IMR-90 (cell line): ENCODE data around the gene CNTN5. TPM values are rescaled to one million over a fixed set of nuclear protein-coding genes. Genes with fewer than 3 reads are reported as not detected.

Experiments
- ATAC-seq: fragments of 200-7000 bp; cut with Tn5 transposase; 2 replicates; pipeline ENCODE4 v1.9.1; 2020; ENCODE audit warnings: low read depth, mild to moderate bottlenecking, moderate library complexity
- BruUV-seq: library from RNA; stranded (reverse); fragments of 400-500 nt; replicated peaks from 2 replicates; lab custom pipeline; 2021; lab: Mats Ljungman, UMichigan
- CTCF ChIA-PET: fragments of 300-600 bp; formaldehyde crosslinking; extraction: SDS; loops from one replicate; lab custom pipeline; 2021; ENCODE audit warnings: antibody characterized with exemption; lab: Yijun Ruan, JAX
- POLR2A ChIA-PET: fragments of 300-600 bp; sonication (Branson Sonifier 250); formaldehyde crosslinking; loops from one replicate; lab custom pipeline; 2022; ENCODE audit warnings: antibody characterized with exemption; ENCODE audit not compliant: unreplicated experiment; lab: Charles Lee
- DNase-seq: peaks from one replicate; pipeline ENCODE4 v3.0.0; 2013
- H2AFZ ChIP-seq: replicated peaks from 2 replicates; pipeline ENCODE3; 2013; ENCODE audit warnings: low read length, mild to moderate bottlenecking; ENCODE audit not compliant: poor library complexity
- H2AK5ac ChIP-seq: 2 replicates; pipeline ENCODE4 v1.6.1; 2013; ENCODE audit warnings: low read depth, low read length, inconsistent platforms
- H2AK9ac ChIP-seq: replicated peaks from 2 replicates; pipeline ENCODE3; 2013; ENCODE audit warnings: mild to moderate bottlenecking, low read depth, low read length, moderate library complexity; ENCODE audit not compliant: poor library complexity
- H2BK120ac ChIP-seq: 2 replicates; pipeline ENCODE4 v1.6.1; 2013; ENCODE audit warnings: low read depth, low read length, inconsistent platforms
- H2BK15ac ChIP-seq: 3 replicates; pipeline ENCODE4 v1.6.1; 2013; ENCODE audit warnings: low read depth, low read length, inconsistent platforms
- H2BK20ac ChIP-seq: 2 replicates; pipeline ENCODE4 v1.6.1; 2013; ENCODE audit warnings: low read depth, mild to moderate bottlenecking, inconsistent platforms, low read length, moderate library complexity
- H2BK5ac ChIP-seq: 2 replicates; pipeline ENCODE4 v1.6.1; 2013; ENCODE audit warnings: mild to moderate bottlenecking, low read depth, low read length, inconsistent platforms; ENCODE audit not compliant: poor library complexity, severe bottlenecking
- H3K14ac ChIP-seq: replicated peaks from 2 replicates; pipeline ENCODE4 v1.6.1; 2013; ENCODE audit warnings: low read depth, low read length, inconsistent platforms
- H3K18ac ChIP-seq: 2 replicates; pipeline ENCODE4 v1.6.1; 2013; ENCODE audit warnings: low read depth, low read length, control low read depth
- H3K23ac ChIP-seq: 2 replicates; pipeline ENCODE4 v1.6.1; 2013; ENCODE audit warnings: low read depth, low read length, inconsistent platforms
- H3K27ac ChIP-seq: 2 replicates; pipeline ENCODE4 v1.5.1; 2013; ENCODE audit warnings: mild to moderate bottlenecking, control low read depth, low read length; ENCODE audit not compliant: insufficient read depth
- H3K27me3 ChIP-seq: 2 replicates; pipeline ENCODE4 v1.6.1; 2013; ENCODE audit warnings: low read length; ENCODE audit not compliant: control insufficient read depth, insufficient read depth
- H3K36me3 ChIP-seq: 2 replicates; pipeline ENCODE4 v1.6.1; 2013; ENCODE audit warnings: low read length, mixed read lengths; ENCODE audit not compliant: control insufficient read depth, insufficient read depth
- H3K4ac ChIP-seq: 2 replicates; pipeline ENCODE4 v1.6.1; 2013; ENCODE audit warnings: low read depth, low read length, inconsistent platforms
- H3K4me1 ChIP-seq: 2 replicates; pipeline ENCODE4 v1.6.1; 2013; ENCODE audit warnings: low read length, mixed read lengths; ENCODE audit not compliant: control insufficient read depth, insufficient read depth
- H3K4me2 ChIP-seq: 2 replicates; pipeline ENCODE4 v1.6.1; 2013; ENCODE audit warnings: low read depth, mild to moderate bottlenecking, control low read depth, low read length, moderate library complexity
- H3K4me3 ChIP-seq: 2 replicates; pipeline ENCODE4 v1.5.1; 2013; ENCODE audit warnings: low read depth, mild to moderate bottlenecking, control low read depth, low read length, moderate library complexity; ENCODE audit not compliant: insufficient read depth
- H3K56ac ChIP-seq: 2 replicates; pipeline ENCODE4 v1.6.1; 2013; ENCODE audit warnings: low read length, inconsistent platforms; ENCODE audit not compliant: insufficient read depth; ENCODE audit errors: extremely low read depth
- H3K79me1 ChIP-seq, 2 experiments: 2 replicates each; pipeline ENCODE4 v1.6.1; 2013; ENCODE audit warnings: low read length in 2 of 2, inconsistent platforms in 1 of 2, low read depth in 1 of 2
- H3K9ac ChIP-seq: 2 replicates; pipeline ENCODE4 v1.6.1; 2013; ENCODE audit warnings: low read depth, low read length, control low read depth
- H3K9me1 ChIP-seq: 2 replicates; pipeline ENCODE4 v1.6.1; 2013; ENCODE audit warnings: low read length, inconsistent platforms; ENCODE audit not compliant: insufficient read depth
- H3K9me3 ChIP-seq: 2 replicates; pipeline ENCODE4 v1.6.1; 2013; ENCODE audit warnings: low read length; ENCODE audit not compliant: control insufficient read depth, insufficient read depth
- H4K20me1 ChIP-seq: 2 replicates; pipeline ENCODE4 v1.6.1; 2013; ENCODE audit warnings: low read length, inconsistent platforms; ENCODE audit not compliant: insufficient read depth
- H4K5ac ChIP-seq: 2 replicates; pipeline ENCODE4 v1.6.1; 2013; ENCODE audit warnings: mild to moderate bottlenecking, low read depth, low read length, control low read depth
- H4K8ac ChIP-seq, 2 experiments: 2 replicates each; pipeline ENCODE4 v1.6.1; 2013; ENCODE audit warnings: low read depth in 2 of 2, low read length in 2 of 2, control low read depth in 1 of 2, inconsistent platforms in 1 of 2
- H4K91ac ChIP-seq: 2 replicates; pipeline ENCODE4 v1.6.1; 2013; ENCODE audit warnings: low read depth, low read length, inconsistent platforms; ENCODE audit not compliant: insufficient read depth
- BHLHE40 ChIP-seq: fragments of 150-350 bp; IDR thresholded peaks from 2 replicates; pipeline ENCODE4 v1.6.1; 2016; ENCODE audit warnings: mild to moderate bottlenecking, low read depth, low read length
- CEBPB ChIP-seq: IDR thresholded peaks from 2 replicates; pipeline ENCODE4 v1.6.1; 2012; ENCODE audit warnings: low read depth, low read length, improper control_type of control experiment
- CHD1 ChIP-seq: IDR thresholded peaks from 2 replicates; pipeline ENCODE4 v1.6.1; 2012; ENCODE audit warnings: low read depth, low read length, improper control_type of control experiment
- FOS ChIP-seq: fragments of 150-350 bp; IDR thresholded peaks from 2 replicates; pipeline ENCODE4 v1.6.1; 2016; ENCODE audit warnings: low read depth, low read length
- MAFK ChIP-seq: IDR thresholded peaks from 2 replicates; pipeline ENCODE4 v1.6.1; 2012; ENCODE audit warnings: low read depth, low read length, improper control_type of control experiment
- MAZ ChIP-seq: IDR thresholded peaks from 2 replicates; pipeline ENCODE4 v1.6.1; 2012; ENCODE audit warnings: low read depth, mild to moderate bottlenecking, low read length, improper control_type of control experiment, moderate library complexity, borderline replicate concordance
- MXI1 ChIP-seq: IDR thresholded peaks from 2 replicates; pipeline ENCODE4 v1.6.1; 2012; ENCODE audit warnings: low read depth, mild to moderate bottlenecking, low read length, moderate library complexity, borderline replicate concordance
- NFE2L2 ChIP-seq: fragments of 150-350 bp; IDR thresholded peaks from 2 replicates; pipeline ENCODE4 v1.6.1; 2016; ENCODE audit warnings: low read depth, mild to moderate bottlenecking, low read length
- POLR2A ChIP-seq: IDR thresholded peaks from 2 replicates; pipeline ENCODE4 v1.6.1; 2012; ENCODE audit warnings: mild to moderate bottlenecking, low read depth, low read length
- RAD21 ChIP-seq: IDR thresholded peaks from 2 replicates; pipeline ENCODE4 v1.6.1; 2012; ENCODE audit warnings: low read length, improper control_type of control experiment
- RCOR1 ChIP-seq: IDR thresholded peaks from 2 replicates; pipeline ENCODE4 v1.6.1; 2012; ENCODE audit warnings: mild to moderate bottlenecking, low read length, improper control_type of control experiment; ENCODE audit not compliant: insufficient replicate concordance
- SMC3 ChIP-seq: fragments of 150-350 bp; IDR thresholded peaks from 2 replicates; pipeline ENCODE4 v1.6.1; 2016; ENCODE audit warnings: low read depth, mild to moderate bottlenecking, antibody characterized with exemption, low read length, moderate library complexity
- WGBS, 2 experiments: methylation state at CpG; one replicate each; pipeline versions ENCODE4 v1.1.5 to v1.1.7; 2013; ENCODE audit warnings: missing lambda C conversion rate in 2 of 2; ENCODE audit not compliant: insufficient read length in 1 of 2; ENCODE audit errors: extremely low coverage in 2 of 2; 5-methylcytosine and 5-hydroxymethylcytosine counted together
- dilution Hi-C: fragments of 300-500 bp; cut with HindIII; formaldehyde crosslinking; loops from one replicate; pipeline ENCODE4 v1.14.3; 2018; ENCODE audit warnings: low sequenced_read_pairs; ENCODE audit not compliant: unreplicated experiment
- in situ Hi-C: fragments of 300-500 bp; cut with MboI; formaldehyde crosslinking; loops from 3 replicates; pipeline ENCODE4 v1.14.3; 2019; ENCODE audit warnings: low sequenced_read_pairs, inconsistent platforms, mixed read lengths
- intact Hi-C: fragments of 100-400 bp; cut with micrococcal nuclease; formaldehyde crosslinking; loops from 2 replicates; pipeline ENCODE4 v1.10.0; 2022
- polyA plus RNA-seq, 3 experiments: library from polyadenylated mRNA; depleted of rRNA; stranded (reverse); fragments of >200 nt; gene quantifications; 2 replicates each; pipeline ENCODE4 v1.2.3, GENCODE V29; 2012; ENCODE audit warnings: low replicate concordance in 1 of 3
- total RNA-seq: library from RNA; depleted of rRNA; stranded (reverse); fragments of >200 nt; gene quantifications from 2 replicates; pipeline ENCODE4 v1.2.3, GENCODE V29; 2012
- TF ChIP-seq, protein P1 (sequence below): fragments of 150-350 bp; IDR thresholded peaks from 2 replicates; pipeline ENCODE4 v1.6.1; 2017; ENCODE audit warnings: mild to moderate bottlenecking, antibody characterized with exemption, low read length, low read depth
- TF ChIP-seq, protein P2 (sequence below): fragments of 150-350 bp; IDR thresholded peaks from 2 replicates; pipeline ENCODE4 v1.6.1; 2016; ENCODE audit warnings: low read depth, mild to moderate bottlenecking, low read length, moderate library complexity, borderline replicate concordance
- TF ChIP-seq, protein P3 (sequence below): conservative IDR thresholded peaks from 2 replicates; pipeline ENCODE4 v1.5.1; 2012; ENCODE audit warnings: mild to moderate bottlenecking, low read depth, low read length, improper control_type of control experiment

The CNTN5 gene
- total and polyA plus RNA-seq, 2 of the 4 experiments (the other 2 are of a cell fraction): not detected

DNA sequence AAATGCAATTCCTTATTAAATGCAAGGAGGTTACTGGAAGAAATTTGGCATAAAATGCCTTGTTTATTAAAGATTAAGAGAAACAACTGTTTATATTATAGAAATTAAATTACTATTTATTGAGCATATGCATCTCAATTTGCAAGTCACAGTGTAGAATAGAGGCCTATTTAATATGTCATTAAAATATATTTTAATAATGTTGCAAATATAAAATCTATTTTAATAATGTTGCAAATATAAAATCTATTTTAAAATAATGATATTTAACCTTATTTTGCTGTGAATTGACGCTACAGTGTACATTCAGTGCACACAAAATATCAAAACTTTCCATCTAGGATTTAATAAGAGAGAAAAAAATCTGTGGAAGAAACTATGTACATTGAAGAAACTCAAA, 188.1 kb downstream of the CNTN5 start:
- Histone ChIP-seq H3K27ac (no peak overlapping the region), H4K8ac (no peak overlapping the region), H3K4me2 (no peak overlapping the region), H2AK5ac (no peak overlapping the region), H3K79me1 (no peaks in the 10 kb centered on the region), H2BK5ac (no peak overlapping the region), H2BK20ac (no peak overlapping the region), H3K18ac (no peak overlapping the region), H3K4me3 (no peak overlapping the region), H3K36me3 (no peaks in the 10 kb centered on the region), H3K9me1 (no peaks in the 10 kb centered on the region), H3K56ac (no peak overlapping the region), H3K9ac (no peak overlapping the region), H2BK120ac (no peak overlapping the region), H4K5ac (no peak overlapping the region), H4K91ac (no peak overlapping the region), H3K23ac (no peak overlapping the region), H2AK9ac (no peak overlapping the region), H3K9me3 (no peaks in the 10 kb centered on the region), H3K27me3 (no peaks in the 10 kb centered on the region), H4K20me1 (no peaks in the 10 kb centered on the region), H2AFZ (no peak overlapping the region), H2BK15ac (no peak overlapping the region), H3K4ac (no peak overlapping the region), H3K4me1 (no peaks in the 10 kb centered on the region), H3K14ac (no peak overlapping the region)
- TF ChIP-seq FOS (no peak), RCOR1 (no peak), MAFK (no peak), BHLHE40 (no peak), CEBPB (no peak), POLR2A (no peak), NFE2L2 (no peak), CHD1 (no peak), SMC3 (no peak), RAD21 (no peak), MAZ (no peak), MXI1 (no peak)
- TF ChIP-seq, protein P1, sequence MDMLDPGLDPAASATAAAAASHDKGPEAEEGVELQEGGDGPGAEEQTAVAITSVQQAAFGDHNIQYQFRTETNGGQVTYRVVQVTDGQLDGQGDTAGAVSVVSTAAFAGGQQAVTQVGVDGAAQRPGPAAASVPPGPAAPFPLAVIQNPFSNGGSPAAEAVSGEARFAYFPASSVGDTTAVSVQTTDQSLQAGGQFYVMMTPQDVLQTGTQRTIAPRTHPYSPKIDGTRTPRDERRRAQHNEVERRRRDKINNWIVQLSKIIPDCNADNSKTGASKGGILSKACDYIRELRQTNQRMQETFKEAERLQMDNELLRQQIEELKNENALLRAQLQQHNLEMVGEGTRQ: no peak
- TF ChIP-seq, protein P2, sequence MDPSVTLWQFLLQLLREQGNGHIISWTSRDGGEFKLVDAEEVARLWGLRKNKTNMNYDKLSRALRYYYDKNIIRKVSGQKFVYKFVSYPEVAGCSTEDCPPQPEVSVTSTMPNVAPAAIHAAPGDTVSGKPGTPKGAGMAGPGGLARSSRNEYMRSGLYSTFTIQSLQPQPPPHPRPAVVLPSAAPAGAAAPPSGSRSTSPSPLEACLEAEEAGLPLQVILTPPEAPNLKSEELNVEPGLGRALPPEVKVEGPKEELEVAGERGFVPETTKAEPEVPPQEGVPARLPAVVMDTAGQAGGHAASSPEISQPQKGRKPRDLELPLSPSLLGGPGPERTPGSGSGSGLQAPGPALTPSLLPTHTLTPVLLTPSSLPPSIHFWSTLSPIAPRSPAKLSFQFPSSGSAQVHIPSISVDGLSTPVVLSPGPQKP: no peak
- TF ChIP-seq, protein P3, sequence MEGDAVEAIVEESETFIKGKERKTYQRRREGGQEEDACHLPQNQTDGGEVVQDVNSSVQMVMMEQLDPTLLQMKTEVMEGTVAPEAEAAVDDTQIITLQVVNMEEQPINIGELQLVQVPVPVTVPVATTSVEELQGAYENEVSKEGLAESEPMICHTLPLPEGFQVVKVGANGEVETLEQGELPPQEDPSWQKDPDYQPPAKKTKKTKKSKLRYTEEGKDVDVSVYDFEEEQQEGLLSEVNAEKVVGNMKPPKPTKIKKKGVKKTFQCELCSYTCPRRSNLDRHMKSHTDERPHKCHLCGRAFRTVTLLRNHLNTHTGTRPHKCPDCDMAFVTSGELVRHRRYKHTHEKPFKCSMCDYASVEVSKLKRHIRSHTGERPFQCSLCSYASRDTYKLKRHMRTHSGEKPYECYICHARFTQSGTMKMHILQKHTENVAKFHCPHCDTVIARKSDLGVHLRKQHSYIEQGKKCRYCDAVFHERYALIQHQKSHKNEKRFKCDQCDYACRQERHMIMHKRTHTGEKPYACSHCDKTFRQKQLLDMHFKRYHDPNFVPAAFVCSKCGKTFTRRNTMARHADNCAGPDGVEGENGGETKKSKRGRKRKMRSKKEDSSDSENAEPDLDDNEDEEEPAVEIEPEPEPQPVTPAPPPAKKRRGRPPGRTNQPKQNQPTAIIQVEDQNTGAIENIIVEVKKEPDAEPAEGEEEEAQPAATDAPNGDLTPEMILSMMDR: no peak
- BruUV-seq: no TSS peak
- CTCF ChIA-PET: no interaction called here
- DNase-seq (no peak), ATAC-seq (no peak)
- WGBS, 2 experiments: no CpG with 5 or more reads among the region's 1 CpG
- intact Hi-C loops (no loop called here), in situ Hi-C loops (no loop called here), dilution Hi-C loops (no loop called here)
- POLR2A ChIA-PET: no interaction called here
